BLaER1 treated with 17β-estradiol and CSF1 and Interleukin-3, amounts not matched to agents 10 nM and 100 nM (cell line): ENCODE data around the gene GALP.
"Not testable (repeated sequence)": the region's sequence is repeated elsewhere in the genome, so short reads cannot be mapped to it uniquely, and the experiment has no call there.

ENCODE experiments used
- H3K27ac ChIP-seq, 11 experiments: shearing (Covaris generic); formaldehyde crosslinking; 2 replicates each; pipeline ENCODE4 v1.8.1; 2022
- H3K27me3 ChIP-seq, 11 experiments: shearing (Covaris generic); formaldehyde crosslinking; 2 replicates each; pipeline ENCODE4 v1.8.1; 2022
- H3K36me3 ChIP-seq, 11 experiments: shearing (Covaris generic); formaldehyde crosslinking; 2 replicates each; pipeline ENCODE4 v1.8.1; 2022
- H3K4me1 ChIP-seq, 10 experiments: shearing (Covaris generic); formaldehyde crosslinking; 2 replicates each; pipeline ENCODE4 v1.8.1; 2022
- H3K4me2 ChIP-seq, 11 experiments: shearing (Covaris generic); formaldehyde crosslinking; 2 replicates each; pipeline ENCODE4 v1.8.1; 2022
- H3K4me3 ChIP-seq, 10 experiments: shearing (Covaris generic); formaldehyde crosslinking; 2 replicates each; pipeline ENCODE4 v1.8.1; 2022
- H3K9ac ChIP-seq, 11 experiments: shearing (Covaris generic); formaldehyde crosslinking; 2 replicates each; pipeline ENCODE4 v1.8.1; 2022
- H3K9me3 ChIP-seq, 11 experiments: shearing (Covaris generic); formaldehyde crosslinking; replicated peaks in 1 of 11; 2 replicates each; pipeline ENCODE4 v1.8.1; 2022
- H4K20me1 ChIP-seq, 11 experiments: shearing (Covaris generic); formaldehyde crosslinking; 2 replicates each; pipeline ENCODE4 v1.8.1; 2022
- Cebpa-rat ChIP-seq, 11 experiments: shearing (Covaris generic); IDR thresholded peaks; 2 replicates each; pipeline ENCODE4 v1.8.1; 2022

Gene GALP

DNA sequence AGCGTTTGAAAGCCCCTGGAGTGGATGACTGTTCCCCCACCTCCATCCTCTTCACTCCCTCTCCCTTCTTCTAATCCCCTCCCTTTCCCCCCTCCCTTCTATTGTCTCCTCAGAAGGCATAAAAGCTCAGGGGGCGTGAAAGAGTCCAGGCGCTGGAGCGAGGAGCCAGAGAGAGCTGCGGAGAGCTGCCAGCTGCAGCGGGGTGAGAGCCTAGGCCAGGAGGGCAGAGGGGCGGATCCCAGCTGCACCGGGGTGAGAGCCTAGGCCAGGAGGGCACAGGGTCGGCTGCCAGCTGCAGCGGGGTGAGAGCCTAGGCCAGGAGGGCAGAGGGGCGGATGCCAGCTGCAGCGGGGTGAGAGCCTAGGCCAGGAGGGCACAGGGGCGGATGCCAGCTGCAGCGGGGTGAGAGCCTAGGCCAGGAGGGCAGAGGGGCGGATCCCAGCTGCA, at the start of gene GALP:
GALP (plus strand) TSS at position 148 of the 447 bp plus-strand sequence. CDS start 1,101 bp downstream, outside the sequence.
- Histone ChIP-seq H3K4me1 (peaks cover 0 to 28% (median 16%) of the 10 kb centered on the region in 10 experiments; a peak in 13 of 20 replicates), H3K4me2 (peak within 1 kb of the TSS in 9 of 11 experiments; percentile 21 to 65 (median 46); a peak in 15 of 22 replicates)
- H3K9ac ChIP-seq, H3K27me3 ChIP-seq, H3K9me3 ChIP-seq, H3K36me3 ChIP-seq, H3K4me3 ChIP-seq, H3K27ac ChIP-seq, H4K20me1 ChIP-seq: not testable (repeated sequence)

DNA sequence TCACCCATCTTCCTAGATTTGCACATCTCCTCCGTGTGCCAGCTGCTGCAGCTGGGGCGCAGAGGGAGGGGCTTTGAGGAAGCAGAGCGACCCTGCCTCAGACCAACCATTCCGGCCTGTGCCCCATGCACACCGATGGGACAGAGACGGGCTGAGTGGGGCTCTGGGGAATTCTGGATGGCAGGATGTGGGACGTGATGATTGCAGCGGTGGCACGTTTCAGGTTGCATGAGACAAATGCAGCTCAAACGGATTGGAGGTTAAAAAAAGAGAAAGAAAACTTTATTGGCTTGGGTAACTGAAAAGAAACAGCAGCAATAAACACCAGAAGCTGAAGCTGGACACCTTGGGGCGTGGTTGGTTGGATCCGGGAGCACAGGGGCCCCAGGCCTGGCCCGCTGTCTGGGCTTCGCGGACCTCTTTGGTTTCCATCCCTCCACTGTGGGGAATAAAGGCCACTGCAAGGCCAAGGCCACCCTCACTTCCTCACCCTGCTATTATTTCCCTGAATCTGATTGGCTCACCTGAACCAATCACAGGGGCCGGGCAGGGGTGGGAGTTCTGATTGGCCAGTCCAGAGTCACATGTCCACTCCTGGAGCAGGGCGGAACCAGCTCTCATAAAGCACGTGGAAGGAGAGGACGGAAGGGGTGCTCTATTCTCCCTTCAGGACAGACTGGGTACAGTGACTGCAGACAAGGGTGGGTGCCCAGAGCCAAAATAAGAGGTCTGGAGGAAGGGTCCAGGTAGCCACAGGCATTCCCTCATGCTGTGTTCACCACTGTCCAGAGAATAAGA, 48.6 kb upstream of the GALP start:
- peak in 4 of 11 experiments; percentile 21 to 76 (median 62); a peak in 6 of 22 replicates for TF ChIP-seq Cebpa-rat (IDR thresholded peaks at IDR 0.05)
- H3K36me3 ChIP-seq, result no peaks in the 10 kb centered on the region
- no peaks in the 10 kb centered on the region for H3K27me3 ChIP-seq
- peak overlapping the region in 9 of 11 experiments; percentile 28 to 87 (median 77); a peak in 17 of 22 replicates for H3K27ac ChIP-seq
- H4K20me1 ChIP-seq, result no peaks in the 10 kb centered on the region
- peak overlapping the region in 4 of 10 experiments; percentile 1 to 16 (median 9); a peak in 2 of 20 replicates for H3K4me3 ChIP-seq
- peaks cover 0 to 13% (median 9%) of the 10 kb centered on the region in 11 experiments; a peak in 17 of 22 replicates for H3K9me3 ChIP-seq
- H3K4me1 ChIP-seq, result peaks cover 24 to 62% (median 52%) of the 10 kb centered on the region in 10 experiments
- H3K4me2 ChIP-seq, result peak overlapping the region; percentile 31 to 85 (median 73)
- H3K9ac ChIP-seq, result peak overlapping the region in 8 of 11 experiments; percentile 42 to 77 (median 66); a peak in 15 of 22 replicates

DNA sequence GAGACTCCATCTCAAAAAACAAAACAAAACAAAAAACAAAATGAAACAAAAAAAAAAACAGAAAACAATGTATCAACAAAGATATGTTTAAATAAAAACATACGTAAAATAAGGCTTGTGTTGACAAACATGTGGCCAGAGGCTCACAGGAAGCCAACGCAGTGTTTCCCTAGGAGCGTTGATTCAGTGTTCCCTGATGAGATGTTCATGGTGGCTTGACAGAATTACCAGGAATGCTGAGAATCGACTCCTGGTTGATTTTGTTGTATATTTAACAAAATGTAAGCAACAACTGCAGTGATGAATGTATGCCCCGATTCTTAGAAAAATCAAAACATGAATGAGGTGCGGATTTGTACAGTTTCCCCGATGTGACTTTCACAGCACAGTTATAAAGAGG, 45.8 kb upstream of the GALP start:
- H3K27me3 ChIP-seq, result no peaks in the 10 kb centered on the region
- H3K9me3 ChIP-seq, result peaks cover 0 to 13% (median 9%) of the 10 kb centered on the region in 11 experiments; a peak in 17 of 22 replicates
- no peaks in the 10 kb centered on the region for H4K20me1 ChIP-seq
- TF ChIP-seq Cebpa-rat (IDR thresholded peaks at IDR 0.05), result no peak
- H3K4me1 ChIP-seq, result peaks cover 38 to 75% (median 64%) of the 10 kb centered on the region in 10 experiments
- H3K4me3 ChIP-seq, result no peak overlapping the region
- H3K9ac ChIP-seq, result no peak overlapping the region
- no peaks in the 10 kb centered on the region for H3K36me3 ChIP-seq
- no peak overlapping the region for H3K4me2 ChIP-seq
- peak overlapping the region in 3 of 11 experiments; percentile 2 to 56 (median 46); a peak in 4 of 22 replicates for H3K27ac ChIP-seq

DNA sequence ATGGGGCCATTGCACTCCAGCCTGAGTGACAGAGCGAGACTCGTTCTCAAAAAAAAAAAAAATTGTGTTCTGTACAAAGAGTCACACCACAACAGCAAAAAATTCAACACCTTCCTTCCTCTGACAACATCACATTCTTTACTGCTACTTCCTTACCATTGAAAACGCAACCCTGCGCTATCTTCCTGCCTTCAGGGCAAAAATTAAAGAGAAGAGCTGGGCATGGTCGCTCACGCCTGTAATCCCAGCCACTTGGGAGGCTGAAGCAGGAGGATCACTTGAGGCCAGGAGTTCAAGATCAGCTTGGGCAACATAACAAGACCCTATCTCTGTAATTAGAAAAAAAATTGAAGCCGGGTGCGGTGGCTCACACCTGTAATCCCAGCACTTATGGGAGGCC, 44.2 kb upstream of the GALP start:
- peaks cover 29 to 75% (median 64%) of the 10 kb centered on the region in 10 experiments for H3K4me1 ChIP-seq
- peak overlapping the region in 8 of 11 experiments; percentile 3 to 93 (median 90); a peak in 13 of 22 replicates for H3K27ac ChIP-seq
- no peaks in the 10 kb centered on the region for H3K27me3 ChIP-seq
- H3K9ac ChIP-seq, result no peak overlapping the region
- no peaks in the 10 kb centered on the region for H3K36me3 ChIP-seq
- peak overlapping the region in 7 of 11 experiments; percentile 26 to 95 (median 80); a peak in 9 of 22 replicates for H3K4me2 ChIP-seq
- no peaks in the 10 kb centered on the region for H4K20me1 ChIP-seq
- no peak for TF ChIP-seq Cebpa-rat (IDR thresholded peaks at IDR 0.05)
- peaks cover 0 to 13% (median 9%) of the 10 kb centered on the region in 11 experiments; a peak in 17 of 22 replicates for H3K9me3 ChIP-seq
- no peak overlapping the region for H3K4me3 ChIP-seq

DNA sequence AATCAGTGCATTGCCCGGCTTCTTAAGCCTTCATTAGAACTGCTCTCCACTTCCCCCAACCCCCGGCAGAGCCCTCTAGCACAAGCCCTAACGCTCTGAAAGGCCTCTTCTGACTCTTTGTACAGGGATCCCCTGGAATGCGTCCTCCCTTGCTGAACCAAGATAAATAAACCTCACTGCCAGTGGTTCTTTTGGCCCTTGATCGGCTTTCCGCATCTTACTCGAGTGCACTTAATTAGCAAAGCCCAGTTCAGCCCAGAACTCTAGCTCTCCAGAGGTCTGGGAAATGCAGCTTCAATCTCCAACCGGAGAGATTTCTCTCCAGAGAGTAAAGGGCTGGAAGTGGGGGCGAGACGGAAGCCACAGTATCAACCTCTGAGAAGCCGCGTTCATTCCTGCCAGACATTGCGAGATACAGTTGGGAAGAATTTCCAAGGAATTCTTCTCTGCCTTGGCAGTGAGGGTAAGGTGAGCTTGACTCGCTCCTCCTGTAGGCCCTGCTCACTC, 43.4 kb upstream of the GALP start:
- Histone ChIP-seq H3K9me3 (peaks cover 0 to 11% (median 9%) of the 10 kb centered on the region in 11 experiments; a peak in 17 of 22 replicates), H4K20me1 (no peaks in the 10 kb centered on the region), H3K4me2 (peak overlapping the region in 8 of 11 experiments; percentile 13 to 95 (median 74); a peak in 13 of 22 replicates), H3K36me3 (no peaks in the 10 kb centered on the region), H3K9ac (peak overlapping the region in 5 of 11 experiments; percentile 24 to 75 (median 65); a peak in 9 of 22 replicates), H3K27me3 (no peaks in the 10 kb centered on the region), H3K27ac (peak overlapping the region in 8 of 11 experiments; percentile 87 to 93 (median 91); a peak in 16 of 22 replicates), H3K4me1 (peaks cover 24 to 75% (median 64%) of the 10 kb centered on the region in 10 experiments), H3K4me3 (no peak overlapping the region)
- TF ChIP-seq Cebpa-rat (IDR thresholded peaks at IDR 0.05), result no peak

DNA sequence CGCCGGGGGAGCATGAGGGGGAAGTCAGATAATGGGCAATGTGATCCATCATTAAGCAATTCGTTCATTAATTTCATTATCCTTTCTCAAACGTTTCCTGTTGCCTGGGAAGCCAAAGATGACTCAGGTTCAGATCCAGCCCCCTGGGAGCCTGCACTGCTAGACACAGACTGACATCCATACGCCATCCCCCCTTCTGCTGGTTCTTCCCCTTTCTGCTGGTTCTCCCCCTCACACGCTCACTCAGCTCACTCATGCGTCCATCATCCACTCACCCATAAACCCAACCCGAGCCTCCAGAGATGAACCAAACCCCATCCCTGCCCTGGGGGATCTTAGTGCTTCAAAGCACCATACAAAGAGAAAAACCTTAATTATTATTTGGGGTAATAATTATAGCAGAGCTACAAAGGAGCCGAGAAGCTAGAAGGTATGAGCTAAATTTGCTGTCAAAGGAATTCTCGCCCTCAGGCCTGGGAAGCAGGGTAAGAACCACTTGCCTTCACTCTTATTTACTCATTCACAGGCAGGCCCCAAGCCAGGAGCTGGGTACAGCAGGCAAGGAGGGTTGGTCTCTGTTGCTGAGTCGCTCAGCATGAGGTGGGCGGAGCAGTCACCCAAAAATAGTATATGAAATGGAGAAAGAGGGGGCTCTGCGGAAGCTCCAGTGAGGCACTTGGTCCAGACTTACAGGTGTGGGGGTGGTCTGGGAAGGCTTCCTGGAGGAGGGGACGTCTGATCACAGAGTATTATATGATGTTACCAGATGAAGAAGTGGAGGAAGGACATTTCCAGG, 41.8 kb upstream of the GALP start:
- H3K4me2 ChIP-seq, result peak overlapping the region; percentile 73 to 95 (median 86)
- H4K20me1 ChIP-seq, result no peaks in the 10 kb centered on the region
- H3K36me3 ChIP-seq, result no peaks in the 10 kb centered on the region
- no peaks in the 10 kb centered on the region; a peak in 3 of 22 replicates for H3K9me3 ChIP-seq
- TF ChIP-seq Cebpa-rat (IDR thresholded peaks at IDR 0.05), result peak in 8 of 11 experiments; percentile 59 to 92 (median 70); a peak in 13 of 22 replicates
- H3K4me1 ChIP-seq, result peaks cover 24 to 78% (median 74%) of the 10 kb centered on the region in 10 experiments
- H3K4me3 ChIP-seq, result peak overlapping the region in 7 of 10 experiments; percentile 10 to 60 (median 46); a peak in 13 of 20 replicates
- no peaks in the 10 kb centered on the region for H3K27me3 ChIP-seq
- H3K27ac ChIP-seq, result peak overlapping the region; percentile 52 to 93 (median 90); a peak in 21 of 22 replicates
- H3K9ac ChIP-seq, result peak overlapping the region; percentile 48 to 82 (median 79); a peak in 21 of 22 replicates

DNA sequence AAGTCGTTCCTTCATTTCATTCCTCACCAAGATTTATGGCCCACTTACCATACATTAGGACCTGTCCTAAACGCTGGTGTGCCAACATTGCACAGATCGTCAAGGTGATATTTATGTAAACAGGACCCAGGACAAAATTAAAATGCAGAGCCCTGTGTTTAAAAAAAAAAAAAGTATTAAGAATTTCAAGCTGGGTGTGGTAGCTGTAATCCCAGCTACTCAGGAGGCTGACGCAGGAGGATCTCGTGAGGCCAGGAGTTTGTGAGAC, 41.2 kb upstream of the GALP start:
- TF ChIP-seq Cebpa-rat (IDR thresholded peaks at IDR 0.05), result no peak
- no peaks in the 10 kb centered on the region for H3K27me3 ChIP-seq
- peak overlapping the region; percentile 48 to 82 (median 79); a peak in 21 of 22 replicates for H3K9ac ChIP-seq
- peak overlapping the region; percentile 52 to 93 (median 90); a peak in 21 of 22 replicates for H3K27ac ChIP-seq
- H4K20me1 ChIP-seq, result no peaks in the 10 kb centered on the region
- peaks cover 30 to 84% (median 78%) of the 10 kb centered on the region in 10 experiments for H3K4me1 ChIP-seq
- H3K4me3 ChIP-seq, result peak overlapping the region in 6 of 10 experiments; percentile 35 to 60 (median 47); a peak in 12 of 20 replicates
- peak overlapping the region; percentile 73 to 95 (median 86) for H3K4me2 ChIP-seq
- H3K9me3 ChIP-seq, result no peaks in the 10 kb centered on the region; a peak in 3 of 22 replicates
- H3K36me3 ChIP-seq, result no peaks in the 10 kb centered on the region

DNA sequence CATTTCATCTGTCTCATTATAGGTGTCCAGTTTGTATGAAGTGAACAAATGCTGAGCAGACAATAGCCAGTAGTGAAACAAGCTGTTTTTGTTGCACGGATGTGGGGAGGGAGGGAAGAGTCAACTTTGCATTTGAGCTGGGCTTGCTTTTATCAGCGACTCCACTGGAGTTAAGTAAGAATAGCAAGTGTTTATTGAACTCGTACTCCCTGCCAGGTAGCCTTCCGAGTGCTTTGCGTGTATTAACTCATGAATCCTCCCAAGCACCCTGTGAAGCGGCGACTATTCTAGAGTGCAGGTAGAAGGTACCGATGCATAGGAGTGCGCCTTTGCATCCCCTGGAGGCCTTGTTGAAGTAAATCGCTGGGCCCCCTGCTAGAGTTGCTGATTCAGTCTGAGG, 39.4 kb upstream of the GALP start:
- Histone ChIP-seq H3K27ac (peak overlapping the region in 4 of 11 experiments; percentile 87 to 93 (median 91); a peak in 3 of 22 replicates), H3K9me3 (no peaks in the 10 kb centered on the region; a peak in 3 of 22 replicates), H3K4me2 (peak overlapping the region in 9 of 11 experiments; percentile 3 to 95 (median 45); a peak in 12 of 22 replicates), H4K20me1 (no peaks in the 10 kb centered on the region), H3K4me1 (peaks cover 36 to 90% (median 81%) of the 10 kb centered on the region in 10 experiments), H3K27me3 (no peaks in the 10 kb centered on the region), H3K4me3 (no peak overlapping the region), H3K36me3 (no peaks in the 10 kb centered on the region), H3K9ac (no peak overlapping the region)
- TF ChIP-seq Cebpa-rat (IDR thresholded peaks at IDR 0.05), result no peak
